Astrocyte (in vitro differentiated cells and primary cell): Measurements from ENCODE around the gene PTH1R. TPM values are rescaled to one million over a fixed set of nuclear protein-coding genes. Genes with fewer than 3 reads are reported as not detected.

Source experiments
- DNase-seq: peaks from one replicate; pipeline ENCODE4 v3.0.0-alpha.2; 2010; ENCODE audit warnings: low read depth
- FAIRE-seq: peaks from 2 replicates; lab custom pipeline; 2011; peaks lifted over from hg19 to GRCh38; lab: Jason Lieb, UNC
- H2AFZ ChIP-seq: 2 replicates; pipeline ENCODE4 v1.6.0; 2012; ENCODE audit warnings: low read depth, low read length, inconsistent platforms
- H3K27ac ChIP-seq: 2 replicates; pipeline ENCODE4 v1.5.1; 2011; ENCODE audit warnings: low read depth, low read length, inconsistent platforms
- H3K27me3 ChIP-seq: 2 replicates; pipeline ENCODE4 v1.6.0; 2011; ENCODE audit warnings: low read length, inconsistent platforms; ENCODE audit not compliant: insufficient read depth
- H3K36me3 ChIP-seq: 2 replicates; pipeline ENCODE4 v1.5.1; 2011; ENCODE audit warnings: low read length, inconsistent platforms; ENCODE audit not compliant: insufficient read depth
- H3K4me1 ChIP-seq: 2 replicates; pipeline ENCODE4 v1.5.1; 2011; ENCODE audit warnings: low read length, inconsistent platforms; ENCODE audit not compliant: insufficient read depth
- H3K4me2 ChIP-seq: 2 replicates; pipeline ENCODE4 v1.6.0; 2012; ENCODE audit warnings: low read length, inconsistent platforms
- H3K4me3 ChIP-seq: 2 replicates; pipeline ENCODE4 v1.5.1; 2011; ENCODE audit warnings: low read depth, mild to moderate bottlenecking, low read length, inconsistent platforms; ENCODE audit not compliant: insufficient read depth
- H3K79me2 ChIP-seq: 2 replicates; pipeline ENCODE4 v1.6.0; 2012; ENCODE audit warnings: mild to moderate bottlenecking, low read length, inconsistent platforms; ENCODE audit not compliant: insufficient read depth
- H3K9ac ChIP-seq: 2 replicates; pipeline ENCODE4 v1.6.0; 2012; ENCODE audit warnings: mild to moderate bottlenecking, low read length, inconsistent platforms
- H3K9me3 ChIP-seq: 2 replicates; pipeline ENCODE4 v1.5.1; 2012; ENCODE audit warnings: low read depth, mild to moderate bottlenecking, low read length, inconsistent platforms; ENCODE audit not compliant: insufficient read depth
- H4K20me1 ChIP-seq: 2 replicates; pipeline ENCODE4 v1.6.0; 2012; ENCODE audit warnings: low read length, inconsistent platforms; ENCODE audit not compliant: insufficient read depth
- H3K27ac Mint-ChIP-seq: one replicate; pipeline ENCODE4 v1.8.0; 2021; ENCODE audit warnings: mild to moderate bottlenecking, mixed read lengths; ENCODE audit not compliant: unreplicated experiment
- H3K27me3 Mint-ChIP-seq: one replicate; pipeline ENCODE4 v1.8.0; 2021; ENCODE audit warnings: low read depth, mixed read lengths; ENCODE audit not compliant: unreplicated experiment
- H3K36me3 Mint-ChIP-seq: one replicate; pipeline ENCODE4 v1.8.0; 2021; ENCODE audit warnings: low read depth, mixed read lengths; ENCODE audit not compliant: unreplicated experiment
- H3K4me1 Mint-ChIP-seq: one replicate; pipeline ENCODE4 v1.8.0; 2021; ENCODE audit warnings: low read depth, mixed read lengths; ENCODE audit not compliant: unreplicated experiment
- H3K4me3 Mint-ChIP-seq: one replicate; pipeline ENCODE4 v1.8.0; 2021; ENCODE audit warnings: mild to moderate bottlenecking, moderate library complexity, mixed read lengths; ENCODE audit not compliant: unreplicated experiment
- H3K9me3 Mint-ChIP-seq: one replicate; pipeline ENCODE4 v1.8.0; 2021; ENCODE audit warnings: mild to moderate bottlenecking, mixed read lengths; ENCODE audit not compliant: unreplicated experiment
- CTCF ChIP-seq: IDR thresholded peaks from 2 replicates; pipeline ENCODE4 v1.5.1; 2011; ENCODE audit warnings: low read depth, mild to moderate bottlenecking, inconsistent platforms, low read length, moderate library complexity; ENCODE audit not compliant: insufficient read depth
- EZH2 ChIP-seq: IDR thresholded peaks from 2 replicates; pipeline ENCODE4 v1.6.1; 2012; ENCODE audit warnings: mild to moderate bottlenecking, low read length, inconsistent platforms; ENCODE audit not compliant: insufficient read depth
- total RNA-seq: library from RNA; stranded (reverse); gene quantifications from 2 replicates; pipeline ENCODE4 v1.2.1, GENCODE V29; 2021

The PTH1R gene
- total RNA-seq, 1 donor from 2014 or later: 5.2 TPM

GRCh38 chr3:46912986-46913385 is 35.5 kb downstream of the PTH1R start:
- Histone ChIP-seq H3K9ac (no peak overlapping the region), H3K4me3 (no peak overlapping the region), H3K27me3 (no peaks in the 10 kb centered on the region), H3K36me3 (peaks cover 9% of the 10 kb centered on the region), H3K4me2 (no peak overlapping the region), H2AFZ (no peak overlapping the region), H3K9me3 (no peaks in the 10 kb centered on the region), H3K4me1 (peaks cover 27% of the 10 kb centered on the region), H3K79me2 (no peaks in the 10 kb centered on the region), H4K20me1 (peaks cover 13% of the 10 kb centered on the region), H3K27ac (no peak overlapping the region)
- H3K27me3 Mint-ChIP-seq: no peaks in the 10 kb centered on the region
- peaks cover 18% of the 10 kb centered on the region for H3K36me3 Mint-ChIP-seq
- TF ChIP-seq CTCF (no peak), EZH2 (no peak)
- H3K4me3 Mint-ChIP-seq: no peak overlapping the region
- DNase-seq: no peak
- peaks cover 9% of the 10 kb centered on the region for H3K9me3 Mint-ChIP-seq
- peaks cover 7% of the 10 kb centered on the region for H3K4me1 Mint-ChIP-seq
- H3K27ac Mint-ChIP-seq: no peak overlapping the region
- no peak for FAIRE-seq

GRCh38 chr3:46913644-46914043 is 36.1 kb downstream of the PTH1R start:
- Histone ChIP-seq H3K79me2 (no peaks in the 10 kb centered on the region), H3K4me3 (no peak overlapping the region), H3K27me3 (no peaks in the 10 kb centered on the region), H3K9me3 (no peaks in the 10 kb centered on the region), H2AFZ (no peak overlapping the region), H3K27ac (no peak overlapping the region), H4K20me1 (peaks cover 13% of the 10 kb centered on the region), H3K36me3 (peaks cover 16% of the 10 kb centered on the region), H3K4me1 (peaks cover 21% of the 10 kb centered on the region), H3K4me2 (peak overlapping the region; percentile 24), H3K9ac (no peak overlapping the region)
- TF ChIP-seq EZH2 (no peak), CTCF (no peak)
- H3K4me1 Mint-ChIP-seq: peaks cover 7% of the 10 kb centered on the region
- H3K27ac Mint-ChIP-seq: no peak overlapping the region
- H3K27me3 Mint-ChIP-seq: no peaks in the 10 kb centered on the region
- H3K4me3 Mint-ChIP-seq: no peak overlapping the region
- FAIRE-seq (peak; percentile 5), DNase-seq (peak; percentile 66)
- H3K36me3 Mint-ChIP-seq: peaks cover 24% of the 10 kb centered on the region
- H3K9me3 Mint-ChIP-seq: peaks cover 9% of the 10 kb centered on the region

- Histone ChIP-seq H3K36me3 (peaks cover 22% of the 10 kb centered on the region), H3K9ac (no peak overlapping the region), H3K27me3 (no peaks in the 10 kb centered on the region), H3K27ac (no peak overlapping the region), H3K9me3 (no peaks in the 10 kb centered on the region), H3K4me2 (no peak overlapping the region), H3K4me1 (peaks cover 9% of the 10 kb centered on the region), H4K20me1 (peaks cover 13% of the 10 kb centered on the region), H3K79me2 (no peaks in the 10 kb centered on the region), H2AFZ (no peak overlapping the region), H3K4me3 (no peak overlapping the region)
- TF ChIP-seq EZH2 (no peak), CTCF (no peak)
- Mint-ChIP-seq H3K4me1 (peaks cover 7% of the 10 kb centered on the region), H3K4me3 (no peak overlapping the region), H3K27me3 (no peaks in the 10 kb centered on the region), H3K27ac (no peak overlapping the region), H3K36me3 (peaks cover 30% of the 10 kb centered on the region), H3K9me3 (peaks cover 9% of the 10 kb centered on the region)
- no peak for FAIRE-seq
- no peak for DNase-seq
Measured at GRCh38 chr3:46914849-46915248, 37.3 kb downstream of the PTH1R start.
